ENCODE results near the gene DNM3. TPM values are rescaled to one million over a fixed set of nuclear protein-coding genes. Genes with fewer than 3 reads are reported as not detected.

DNM3 gene
- total and polyA plus RNA-seq, 12 donors: 7.2 to 78.6 (median 18.4) TPM

GRCh38 chr1:172402878-172403569 is 561.7 kb downstream of the DNM3 start:
- TF ChIP-seq, protein P1, sequence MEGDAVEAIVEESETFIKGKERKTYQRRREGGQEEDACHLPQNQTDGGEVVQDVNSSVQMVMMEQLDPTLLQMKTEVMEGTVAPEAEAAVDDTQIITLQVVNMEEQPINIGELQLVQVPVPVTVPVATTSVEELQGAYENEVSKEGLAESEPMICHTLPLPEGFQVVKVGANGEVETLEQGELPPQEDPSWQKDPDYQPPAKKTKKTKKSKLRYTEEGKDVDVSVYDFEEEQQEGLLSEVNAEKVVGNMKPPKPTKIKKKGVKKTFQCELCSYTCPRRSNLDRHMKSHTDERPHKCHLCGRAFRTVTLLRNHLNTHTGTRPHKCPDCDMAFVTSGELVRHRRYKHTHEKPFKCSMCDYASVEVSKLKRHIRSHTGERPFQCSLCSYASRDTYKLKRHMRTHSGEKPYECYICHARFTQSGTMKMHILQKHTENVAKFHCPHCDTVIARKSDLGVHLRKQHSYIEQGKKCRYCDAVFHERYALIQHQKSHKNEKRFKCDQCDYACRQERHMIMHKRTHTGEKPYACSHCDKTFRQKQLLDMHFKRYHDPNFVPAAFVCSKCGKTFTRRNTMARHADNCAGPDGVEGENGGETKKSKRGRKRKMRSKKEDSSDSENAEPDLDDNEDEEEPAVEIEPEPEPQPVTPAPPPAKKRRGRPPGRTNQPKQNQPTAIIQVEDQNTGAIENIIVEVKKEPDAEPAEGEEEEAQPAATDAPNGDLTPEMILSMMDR (IDR thresholded peaks at IDR 0.05): no peak
- no peak for TF ChIP-seq POLR2A (IDR thresholded peaks at IDR 0.05)
- peak in 2 of 7 donors; percentile 26 to 39 for DNase-seq
- Histone ChIP-seq H3K4me3 (no peak overlapping the region), H3K27ac (no peak overlapping the region), H3K36me3 (replicated peaks in 1 of 2) (no peaks in the 10 kb centered on the region), H3K9me3 (replicated peaks in 1 of 3) (no peaks in the 10 kb centered on the region), H3K4me1 (replicated peaks in 1 of 2) (peaks cover 14 to 19% of the 10 kb centered on the region in 2 donors), H3K27me3 (no peaks in the 10 kb centered on the region)
- 83 to 93% (median 88%) methylated on average over 1 of the region's 1 CpG for WGBS, 4 donors
- intact Hi-C loops (cut with DNase I): loop anchor here (10.0 kb wide), 2 partner anchors 398 to 408 kb away; no protein-coding TSS in a partner anchor

GRCh38 chr1:172404121-172404520 is 562.8 kb downstream of the DNM3 start:
- Histone ChIP-seq H3K27me3 (no peaks in the 10 kb centered on the region), H3K9me3 (replicated peaks in 1 of 3) (no peaks in the 10 kb centered on the region), H3K4me1 (replicated peaks in 1 of 2) (peaks cover 8 to 14% of the 10 kb centered on the region in 2 donors), H3K4me3 (no peak overlapping the region), H3K27ac (no peak overlapping the region), H3K36me3 (replicated peaks in 1 of 2) (no peaks in the 10 kb centered on the region)
- no peak for DNase-seq
- TF ChIP-seq POLR2A (IDR thresholded peaks at IDR 0.05): no peak
- TF ChIP-seq, protein P1 (IDR thresholded peaks at IDR 0.05): no peak
- intact Hi-C loops (cut with DNase I): loop anchor here (10.0 kb wide), 2 partner anchors 399 to 409 kb away; no protein-coding TSS in a partner anchor

DNA sequence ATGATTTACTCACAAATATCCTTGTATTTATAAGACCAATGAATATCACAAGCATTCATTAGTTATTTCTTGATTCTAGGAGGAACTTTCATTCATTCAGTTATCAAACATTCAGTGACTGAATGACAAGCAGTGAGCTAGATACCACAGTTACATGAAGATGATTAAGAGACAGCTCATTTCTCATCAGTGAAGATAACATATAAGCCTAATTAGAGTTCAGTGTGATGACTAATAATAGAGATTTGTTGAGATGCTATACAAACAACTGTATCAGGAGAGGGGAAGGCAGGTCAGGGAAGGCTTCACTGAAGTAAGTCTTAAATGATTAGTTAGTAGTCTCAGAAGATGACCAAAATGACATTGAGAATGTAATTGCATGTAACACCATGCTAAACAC is 564.6 kb downstream of the DNM3 start:
- no peak overlapping the region for H3K27ac ChIP-seq
- intact Hi-C loops (cut with DNase I): loop anchor here (10.0 kb wide), 2 partner anchors 401 to 411 kb away; no protein-coding TSS in a partner anchor
- TF ChIP-seq, protein P1 (IDR thresholded peaks at IDR 0.05): no peak
- no peak for TF ChIP-seq POLR2A (IDR thresholded peaks at IDR 0.05)
- no peaks in the 10 kb centered on the region for H3K27me3 ChIP-seq
- H3K4me1 ChIP-seq (replicated peaks in 1 of 2): peaks cover 0 to 14% of the 10 kb centered on the region in 2 donors
- H3K9me3 ChIP-seq (replicated peaks in 1 of 3): no peaks in the 10 kb centered on the region
- H3K4me3 ChIP-seq: no peak overlapping the region
- no peaks in the 10 kb centered on the region for H3K36me3 ChIP-seq (replicated peaks in 1 of 2)
- DNase-seq: no peak

GRCh38 chr1:172406968-172407367 is 565.7 kb downstream of the DNM3 start:
- no peaks in the 10 kb centered on the region for H3K9me3 ChIP-seq (replicated peaks in 1 of 3)
- H3K4me3 ChIP-seq: no peak overlapping the region
- H3K36me3 ChIP-seq (replicated peaks in 1 of 2): no peaks in the 10 kb centered on the region
- no peak for DNase-seq
- no peak for TF ChIP-seq POLR2A (IDR thresholded peaks at IDR 0.05)
- TF ChIP-seq, protein P1 (IDR thresholded peaks at IDR 0.05): no peak
- intact Hi-C loops (cut with DNase I): loop anchor here (10.0 kb wide), 2 partner anchors 402 to 412 kb away; no protein-coding TSS in a partner anchor
- WGBS, 4 donors: 85 to 97% (median 95%) methylated on average over 1 of the region's 1 CpG
- H3K27ac ChIP-seq: no peak overlapping the region
- H3K4me1 ChIP-seq (replicated peaks in 1 of 2): peaks cover 0 to 14% of the 10 kb centered on the region in 2 donors
- no peaks in the 10 kb centered on the region for H3K27me3 ChIP-seq

All from adrenal gland (tissue), 12 donors.